ENCODE data around the gene C2orf74.

DNA sequence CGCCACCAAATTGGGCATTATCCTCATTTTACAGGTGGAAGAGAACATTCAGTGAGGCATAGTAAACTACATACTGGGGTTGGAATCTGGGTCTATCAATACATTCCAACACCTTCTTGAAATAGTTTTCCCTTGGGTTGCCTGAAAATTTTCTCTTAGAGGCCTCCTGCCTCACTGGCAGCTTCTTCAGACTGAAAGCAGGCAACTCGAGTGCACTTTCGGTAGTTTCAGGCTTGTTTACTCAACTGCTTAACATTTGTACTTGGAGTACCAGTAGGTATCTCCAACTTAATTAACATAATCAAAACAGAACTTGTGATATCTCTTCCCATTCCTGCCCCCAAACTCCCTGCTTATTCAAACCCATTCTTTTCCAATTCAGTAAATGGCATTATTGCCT lies 36.2 kb upstream of the C2orf74 start:
- TF ChIP-seq CTCF (IDR thresholded peaks at IDR 0.05): no peak
- no peak for TF ChIP-seq POLR2A (IDR thresholded peaks at IDR 0.05)
